Panc1 (cell line): Measurements from ENCODE around the gene CCDC9B.

Experiments used
- TF ChIP-seq, protein P1 (sequence below): fragments of 450-650 bp; IDR thresholded peaks from 2 replicates; pipeline ENCODE4 v1.5.1; 2017; ENCODE audit warnings: mild to moderate bottlenecking
- TF ChIP-seq, protein P2 (sequence below), 2 experiments: IDR thresholded peaks; 2 replicates each; pipeline ENCODE4 v1.6.1; 2011 to 2012; ENCODE audit warnings: low read depth in 2 of 2, control low read depth in 1 of 2, low read length in 1 of 2, mild to moderate bottlenecking in 1 of 2, moderate library complexity in 1 of 2; ENCODE audit not compliant: insufficient read depth in 1 of 2

DNA sequence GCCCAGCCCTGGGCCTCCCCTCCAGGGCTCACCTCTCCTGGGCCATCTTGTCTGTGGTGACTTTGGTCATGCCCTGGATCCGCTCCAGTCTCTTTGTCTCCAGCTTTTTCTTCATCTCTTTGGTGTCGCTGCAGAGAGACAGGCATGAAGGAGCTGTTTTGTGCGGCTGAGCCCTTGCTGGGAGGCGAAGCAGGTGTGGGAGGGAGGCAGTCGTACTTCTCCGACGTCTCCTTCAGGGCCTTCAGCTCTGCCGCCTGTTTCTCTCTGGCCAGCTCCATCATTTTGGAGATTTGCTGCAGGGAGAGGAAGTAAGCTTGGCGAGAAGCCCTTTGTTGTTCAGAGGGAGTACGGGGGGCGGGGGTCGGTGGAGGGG is 50.2 kb downstream of the CCDC9B start:
- TF ChIP-seq, protein P1, sequence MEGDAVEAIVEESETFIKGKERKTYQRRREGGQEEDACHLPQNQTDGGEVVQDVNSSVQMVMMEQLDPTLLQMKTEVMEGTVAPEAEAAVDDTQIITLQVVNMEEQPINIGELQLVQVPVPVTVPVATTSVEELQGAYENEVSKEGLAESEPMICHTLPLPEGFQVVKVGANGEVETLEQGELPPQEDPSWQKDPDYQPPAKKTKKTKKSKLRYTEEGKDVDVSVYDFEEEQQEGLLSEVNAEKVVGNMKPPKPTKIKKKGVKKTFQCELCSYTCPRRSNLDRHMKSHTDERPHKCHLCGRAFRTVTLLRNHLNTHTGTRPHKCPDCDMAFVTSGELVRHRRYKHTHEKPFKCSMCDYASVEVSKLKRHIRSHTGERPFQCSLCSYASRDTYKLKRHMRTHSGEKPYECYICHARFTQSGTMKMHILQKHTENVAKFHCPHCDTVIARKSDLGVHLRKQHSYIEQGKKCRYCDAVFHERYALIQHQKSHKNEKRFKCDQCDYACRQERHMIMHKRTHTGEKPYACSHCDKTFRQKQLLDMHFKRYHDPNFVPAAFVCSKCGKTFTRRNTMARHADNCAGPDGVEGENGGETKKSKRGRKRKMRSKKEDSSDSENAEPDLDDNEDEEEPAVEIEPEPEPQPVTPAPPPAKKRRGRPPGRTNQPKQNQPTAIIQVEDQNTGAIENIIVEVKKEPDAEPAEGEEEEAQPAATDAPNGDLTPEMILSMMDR = no peak
- TF ChIP-seq, protein P2, sequence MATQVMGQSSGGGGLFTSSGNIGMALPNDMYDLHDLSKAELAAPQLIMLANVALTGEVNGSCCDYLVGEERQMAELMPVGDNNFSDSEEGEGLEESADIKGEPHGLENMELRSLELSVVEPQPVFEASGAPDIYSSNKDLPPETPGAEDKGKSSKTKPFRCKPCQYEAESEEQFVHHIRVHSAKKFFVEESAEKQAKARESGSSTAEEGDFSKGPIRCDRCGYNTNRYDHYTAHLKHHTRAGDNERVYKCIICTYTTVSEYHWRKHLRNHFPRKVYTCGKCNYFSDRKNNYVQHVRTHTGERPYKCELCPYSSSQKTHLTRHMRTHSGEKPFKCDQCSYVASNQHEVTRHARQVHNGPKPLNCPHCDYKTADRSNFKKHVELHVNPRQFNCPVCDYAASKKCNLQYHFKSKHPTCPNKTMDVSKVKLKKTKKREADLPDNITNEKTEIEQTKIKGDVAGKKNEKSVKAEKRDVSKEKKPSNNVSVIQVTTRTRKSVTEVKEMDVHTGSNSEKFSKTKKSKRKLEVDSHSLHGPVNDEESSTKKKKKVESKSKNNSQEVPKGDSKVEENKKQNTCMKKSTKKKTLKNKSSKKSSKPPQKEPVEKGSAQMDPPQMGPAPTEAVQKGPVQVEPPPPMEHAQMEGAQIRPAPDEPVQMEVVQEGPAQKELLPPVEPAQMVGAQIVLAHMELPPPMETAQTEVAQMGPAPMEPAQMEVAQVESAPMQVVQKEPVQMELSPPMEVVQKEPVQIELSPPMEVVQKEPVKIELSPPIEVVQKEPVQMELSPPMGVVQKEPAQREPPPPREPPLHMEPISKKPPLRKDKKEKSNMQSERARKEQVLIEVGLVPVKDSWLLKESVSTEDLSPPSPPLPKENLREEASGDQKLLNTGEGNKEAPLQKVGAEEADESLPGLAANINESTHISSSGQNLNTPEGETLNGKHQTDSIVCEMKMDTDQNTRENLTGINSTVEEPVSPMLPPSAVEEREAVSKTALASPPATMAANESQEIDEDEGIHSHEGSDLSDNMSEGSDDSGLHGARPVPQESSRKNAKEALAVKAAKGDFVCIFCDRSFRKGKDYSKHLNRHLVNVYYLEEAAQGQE (IDR thresholded peaks at IDR 0.05; ENCODE audit: insufficient read depth in 1 of 2, low read depth in 2 of 2, low read length in 1 of 2) = no peak
